PC-3 (cell line): Measurements from ENCODE around the gene DRG2. TPM values are rescaled to one million over a fixed set of nuclear protein-coding genes. Genes with fewer than 3 reads are reported as not detected.

Experiments
- ATAC-seq: fragments of 200-7000 bp; cut with Tn5 transposase; 2 replicates; pipeline ENCODE4 v1.9.1; 2020; ENCODE audit warnings: mild to moderate bottlenecking, moderate library complexity
- BruUV-seq: library from RNA; stranded (reverse); fragments of 400-500 nt; replicated peaks from 2 replicates; lab custom pipeline; 2021; lab: Mats Ljungman, UMichigan
- CTCF ChIA-PET: fragments of 300-600 bp; sonication (Branson Sonifier 250); formaldehyde crosslinking; loops from one replicate; lab custom pipeline; 2022; ENCODE audit warnings: antibody characterized with exemption; lab: Charles Lee
- POLR2A ChIA-PET: fragments of 300-600 bp; sonication (Branson Sonifier 250); formaldehyde crosslinking; loops from one replicate; lab custom pipeline; 2022; ENCODE audit warnings: antibody characterized with exemption; ENCODE audit not compliant: unreplicated experiment; lab: Charles Lee
- DNase-seq: peaks from one replicate; pipeline ENCODE4 v3.0.0-alpha.2; 2015
- H2AFZ ChIP-seq: fragments of 300-600 bp; sonication (generic); 2 replicates; pipeline ENCODE4 v1.6.0; 2016; ENCODE audit warnings: antibody characterized with exemption, low read length
- H3F3A ChIP-seq: fragments of 300-600 bp; sonication (generic); one replicate; pipeline ENCODE4 v1.6.0; 2017; ENCODE audit warnings: antibody characterized with exemption, low read length, control low read depth, mild to moderate bottlenecking; ENCODE audit not compliant: unreplicated experiment
- H3K27ac ChIP-seq: fragments of 300-600 bp; sonication (generic); 2 replicates; pipeline ENCODE4 v1.5.1; 2016; ENCODE audit warnings: mild to moderate bottlenecking, low read length
- H3K27me3 ChIP-seq: fragments of 300-600 bp; sonication (generic); 2 replicates; pipeline ENCODE4 v1.6.1; 2016; ENCODE audit warnings: low read length, mixed read lengths
- H3K36me3 ChIP-seq: fragments of 300-600 bp; sonication (generic); 2 replicates; pipeline ENCODE4 v1.6.1; 2016; ENCODE audit warnings: low read depth, mixed run types, low read length, mixed read lengths
- H3K4me1 ChIP-seq: fragments of 300-600 bp; sonication (generic); 2 replicates; pipeline ENCODE4 v1.5.1; 2016; ENCODE audit warnings: low read length; ENCODE audit not compliant: insufficient read depth
- H3K4me2 ChIP-seq: fragments of 300-600 bp; sonication (generic); 2 replicates; pipeline ENCODE4 v1.6.0; 2016; ENCODE audit warnings: low read length
- H3K4me3 ChIP-seq: fragments of 300-600 bp; sonication (generic); 2 replicates; pipeline ENCODE4 v1.5.1; 2016; ENCODE audit warnings: mild to moderate bottlenecking, low read length, mixed read lengths
- H3K79me2 ChIP-seq: fragments of 300-600 bp; sonication (generic); 2 replicates; pipeline ENCODE4 v1.6.1; 2017; ENCODE audit warnings: low read length, mixed read lengths
- H3K9ac ChIP-seq: fragments of 300-600 bp; sonication (generic); 2 replicates; pipeline ENCODE4 v1.6.0; 2016; ENCODE audit warnings: mild to moderate bottlenecking, low read length
- H3K9me2 ChIP-seq: fragments of 300-600 bp; sonication (generic); replicated peaks from 2 replicates; pipeline ENCODE4 v1.6.1; 2016; ENCODE audit warnings: mixed run types, low read length, mixed read lengths
- H3K9me3 ChIP-seq: fragments of 300-600 bp; sonication (generic); 2 replicates; pipeline ENCODE4 v1.6.1; 2016; ENCODE audit warnings: low read length, mixed read lengths
- H4K20me1 ChIP-seq: fragments of 300-600 bp; sonication (generic); 2 replicates; pipeline ENCODE4 v1.6.1; 2016; ENCODE audit warnings: low read length, mixed read lengths
- EZH2 ChIP-seq: fragments of 300-600 bp; sonication (generic); IDR thresholded peaks from one replicate; pipeline ENCODE4 v1.6.1; 2017; ENCODE audit warnings: antibody characterized with exemption, mild to moderate bottlenecking, low read length; ENCODE audit not compliant: unreplicated experiment
- EZH2phosphoT487 ChIP-seq: fragments of 300-600 bp; sonication (generic); IDR thresholded peaks from 2 replicates; pipeline ENCODE4 v1.6.1; 2018; ENCODE audit warnings: mild to moderate bottlenecking, antibody characterized with exemption, low read length, borderline replicate concordance
- intact Hi-C: fragments of 100-400 bp; cut with micrococcal nuclease; formaldehyde crosslinking; loops from 2 replicates; pipeline ENCODE4 v1.9.0; 2023
- total RNA-seq: library from RNA; depleted of rRNA; stranded (reverse); fragments of >200 nt; gene quantifications from 2 replicates; pipeline ENCODE4 v1.2.3, GENCODE V29; 2014
- TF ChIP-seq, protein P1 (sequence below): fragments of 300-600 bp; sonication (generic); conservative IDR thresholded peaks from 2 replicates; pipeline ENCODE4 v1.5.1; 2017; ENCODE audit warnings: antibody characterized with exemption, low read depth, mild to moderate bottlenecking, low read length

The DRG2 gene
- total RNA-seq, 1 experiment from 2014 or later, result 102 TPM

DNA sequence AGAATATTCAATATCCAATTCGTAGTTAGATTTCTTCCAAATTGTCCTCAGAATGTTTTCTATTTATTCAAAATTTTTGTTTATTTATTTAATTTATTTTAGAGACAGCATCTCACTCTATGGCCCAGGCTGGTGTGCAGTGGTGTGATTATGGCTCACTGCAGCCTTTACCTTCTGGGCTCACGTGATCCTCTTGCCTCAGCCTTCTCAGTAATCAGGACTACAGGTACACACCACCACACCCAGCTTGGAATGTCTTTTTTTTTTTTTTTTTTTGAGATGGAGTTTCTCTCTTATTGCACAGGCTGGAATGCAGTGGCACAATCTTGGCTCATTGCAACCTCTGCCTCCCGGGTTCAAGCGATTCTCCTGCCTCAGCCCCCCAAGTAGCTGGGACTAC lies 3.5 kb upstream of the DRG2 start:
- Histone ChIP-seq H3K9me3 (no peaks in the 10 kb centered on the region), H3K27me3 (no peaks in the 10 kb centered on the region), H2AFZ (no peak overlapping the region), H3K79me2 (peaks cover 17% of the 10 kb centered on the region), H3K9ac (no peak overlapping the region), H3K9me2 (no peaks in the 10 kb centered on the region), H3K36me3 (no peaks in the 10 kb centered on the region), H3K4me1 (peaks cover 9% of the 10 kb centered on the region), H3K27ac (no peak overlapping the region), H3K4me2 (no peak overlapping the region), H3F3A (no peaks in the 10 kb centered on the region), H4K20me1 (no peaks in the 10 kb centered on the region), H3K4me3 (no peak overlapping the region)
- no TSS peak for BruUV-seq
- CTCF ChIA-PET, result no interaction called here
- ATAC-seq (no peak), DNase-seq (no peak)
- intact Hi-C loops, result no loop called here
- no peak for TF ChIP-seq EZH2phosphoT487
- POLR2A ChIA-PET, result no interaction called here

DNA sequence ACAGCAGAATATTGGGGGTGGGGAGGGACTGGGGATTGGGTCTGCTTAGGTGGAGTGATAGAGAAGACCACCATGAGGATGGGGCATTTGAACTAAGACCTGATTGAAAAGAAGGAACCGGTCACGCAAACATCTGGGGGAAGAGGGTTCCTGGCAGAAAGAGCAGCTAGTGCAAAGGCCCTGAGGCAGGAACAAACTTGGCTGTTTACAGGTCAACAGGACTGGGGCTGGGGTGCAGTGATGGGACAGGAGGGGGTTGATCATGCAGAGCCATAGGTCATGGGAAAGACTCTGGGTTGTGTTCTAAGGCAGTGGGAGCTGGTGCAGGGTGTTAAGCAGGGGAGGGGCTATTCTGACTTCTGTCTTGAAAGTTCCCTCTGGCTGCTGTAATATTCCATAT lies 1.9 kb downstream of the DRG2 start:
- ChIA-PET POLR2A (no interaction called here), CTCF (no interaction called here)
- ATAC-seq, result no peak
- Histone ChIP-seq H3K4me1 (peaks cover 9% of the 10 kb centered on the region), H3F3A (no peaks in the 10 kb centered on the region), H4K20me1 (no peaks in the 10 kb centered on the region), H3K27me3 (no peaks in the 10 kb centered on the region), H3K27ac (no peak overlapping the region), H2AFZ (no peak overlapping the region), H3K9me3 (no peaks in the 10 kb centered on the region), H3K4me3 (no peak overlapping the region), H3K79me2 (peaks cover 40% of the 10 kb centered on the region), H3K36me3 (peaks cover 24% of the 10 kb centered on the region), H3K4me2 (peak overlapping the region; percentile 88), H3K9ac (no peak overlapping the region), H3K9me2 (no peaks in the 10 kb centered on the region)
- no TSS peak for BruUV-seq
- TF ChIP-seq EZH2, result no peak
- TF ChIP-seq, protein P1, sequence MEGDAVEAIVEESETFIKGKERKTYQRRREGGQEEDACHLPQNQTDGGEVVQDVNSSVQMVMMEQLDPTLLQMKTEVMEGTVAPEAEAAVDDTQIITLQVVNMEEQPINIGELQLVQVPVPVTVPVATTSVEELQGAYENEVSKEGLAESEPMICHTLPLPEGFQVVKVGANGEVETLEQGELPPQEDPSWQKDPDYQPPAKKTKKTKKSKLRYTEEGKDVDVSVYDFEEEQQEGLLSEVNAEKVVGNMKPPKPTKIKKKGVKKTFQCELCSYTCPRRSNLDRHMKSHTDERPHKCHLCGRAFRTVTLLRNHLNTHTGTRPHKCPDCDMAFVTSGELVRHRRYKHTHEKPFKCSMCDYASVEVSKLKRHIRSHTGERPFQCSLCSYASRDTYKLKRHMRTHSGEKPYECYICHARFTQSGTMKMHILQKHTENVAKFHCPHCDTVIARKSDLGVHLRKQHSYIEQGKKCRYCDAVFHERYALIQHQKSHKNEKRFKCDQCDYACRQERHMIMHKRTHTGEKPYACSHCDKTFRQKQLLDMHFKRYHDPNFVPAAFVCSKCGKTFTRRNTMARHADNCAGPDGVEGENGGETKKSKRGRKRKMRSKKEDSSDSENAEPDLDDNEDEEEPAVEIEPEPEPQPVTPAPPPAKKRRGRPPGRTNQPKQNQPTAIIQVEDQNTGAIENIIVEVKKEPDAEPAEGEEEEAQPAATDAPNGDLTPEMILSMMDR, result no peak
- TF ChIP-seq EZH2phosphoT487, result no peak
- intact Hi-C loops, result no loop called here
- no peak for DNase-seq

DNA sequence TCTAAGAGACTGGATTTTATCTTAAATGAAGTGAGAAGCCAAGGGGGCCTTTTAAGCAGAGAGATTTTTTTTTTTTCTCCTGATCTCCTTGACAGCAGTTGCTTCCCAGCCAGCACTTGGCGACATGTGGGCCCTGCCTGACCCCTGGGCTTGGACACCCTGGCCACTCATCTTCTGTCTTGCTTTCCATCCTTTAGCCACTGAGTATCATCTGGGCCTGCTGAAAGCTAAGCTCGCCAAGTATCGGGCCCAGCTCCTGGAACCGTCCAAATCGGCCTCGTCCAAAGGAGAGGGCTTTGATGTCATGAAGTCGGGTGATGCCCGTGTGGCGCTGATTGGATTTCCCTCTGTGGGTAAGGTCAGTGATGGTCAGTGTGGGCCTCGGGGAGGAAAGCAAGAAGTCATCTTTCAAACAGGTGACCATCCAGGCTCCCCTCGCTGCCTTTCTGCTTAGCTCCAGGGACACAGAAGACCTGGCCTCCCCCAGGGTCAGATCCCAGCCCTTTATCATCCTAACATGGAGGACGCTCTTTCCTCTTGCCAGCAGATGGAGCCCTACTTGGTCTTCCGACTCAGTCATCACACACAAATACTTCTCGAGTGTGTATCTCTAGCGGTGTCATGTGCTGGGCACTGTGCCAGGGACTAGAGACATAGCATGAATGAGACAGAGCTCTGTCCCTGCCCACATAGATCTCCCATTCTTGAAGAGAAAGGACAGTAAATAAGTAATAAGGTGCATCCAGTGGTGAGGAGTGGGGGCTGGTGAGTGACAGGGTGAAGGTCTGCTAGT lies 6.1 kb downstream of the DRG2 start:
- peaks cover 28% of the 10 kb centered on the region for H3K79me2 ChIP-seq
- CTCF ChIA-PET, result no interaction called here
- BruUV-seq, result no TSS peak

More for the DNA sequence above, 6.1 kb downstream of the DRG2 start:
- ATAC-seq, result peak; percentile 57
- Histone ChIP-seq H3K27ac (no peak overlapping the region), H3K9ac (no peak overlapping the region), H4K20me1 (no peaks in the 10 kb centered on the region), H3K4me3 (no peak overlapping the region), H2AFZ (no peak overlapping the region), H3F3A (no peaks in the 10 kb centered on the region), H3K4me2 (no peak overlapping the region), H3K9me2 (no peaks in the 10 kb centered on the region), H3K36me3 (peaks cover 48% of the 10 kb centered on the region), H3K9me3 (no peaks in the 10 kb centered on the region), H3K4me1 (peaks cover 3% of the 10 kb centered on the region), H3K27me3 (no peaks in the 10 kb centered on the region)
- TF ChIP-seq EZH2phosphoT487 (no peak), EZH2 (no peak)
- TF ChIP-seq, protein P1, result peak; percentile 81
- intact Hi-C loops, result no loop called here
- DNase-seq, result peak; percentile 85
- POLR2A ChIA-PET, result no interaction called here
